K562 (cell line): ENCODE results near the gene SRI. TPM values are rescaled to one million over a fixed set of nuclear protein-coding genes. Genes with fewer than 3 reads are reported as not detected.
A peak's percentile ranks its signal among the peaks of the same experiment; 100 is the strongest.

Source experiments
- CLOCK ChIP-seq: fragments of 250-450 bp; sonication (Bioruptor Pico); IDR thresholded peaks from 2 replicates; pipeline ENCODE4 v1.4.0; 2020; ENCODE audit warnings: mild to moderate bottlenecking, moderate library complexity, borderline replicate concordance
- EP300 ChIP-seq: IDR thresholded peaks from 2 replicates; pipeline ENCODE4 v1.6.1; 2012; ENCODE audit warnings: low read length, improper control_type of control experiment
- ESRRB ChIP-seq: fragments of 250-450 bp; sonication (Bioruptor Pico); IDR thresholded peaks from 2 replicates; pipeline ENCODE4 v1.5.0; 2020; ENCODE audit warnings: mild to moderate bottlenecking, moderate library complexity, borderline replicate concordance
- KDM1A ChIP-seq, 2 experiments: fragments of 450-650 bp; IDR thresholded peaks; 2 replicates each; pipeline ENCODE4 v1.6.1; 2016; ENCODE audit warnings: mild to moderate bottlenecking in 2 of 2
- MCM2 ChIP-seq: fragments of 450-650 bp; IDR thresholded peaks from 2 replicates; pipeline ENCODE4 v1.6.1; 2017; ENCODE audit warnings: low read depth, mild to moderate bottlenecking
- MNT ChIP-seq, 2 experiments: fragments of 450-650 bp; conservative IDR thresholded peaks; 2 replicates each; pipeline ENCODE4 v1.6.1; 2017; ENCODE audit warnings: mild to moderate bottlenecking in 2 of 2, moderate library complexity in 2 of 2
- NR2C2 ChIP-seq, 2 experiments: fragments of 200-800 bp in 1 of 2; sonication (Bioruptor generic) in 1 of 2; sonication (generic) in 1 of 2; formaldehyde crosslinking in 1 of 2; IDR thresholded peaks; 2 replicates each; pipeline versions ENCODE4 v1.6.1 to v1.8.0; 2016 to 2022; ENCODE audit warnings: mild to moderate bottlenecking in 1 of 2, missing compliant biosample characterization in 1 of 2, missing genetic modification characterization in 1 of 2, missing genetic modification reagents in 1 of 2
- POLR2AphosphoS5 ChIP-seq: IDR thresholded peaks from 2 replicates; pipeline ENCODE4 v1.6.1; 2011; ENCODE audit warnings: mild to moderate bottlenecking, low read depth, low read length, moderate library complexity; ENCODE audit not compliant: control insufficient read depth, insufficient read depth
- REST ChIP-seq, 2 experiments: fragments of 450-650 bp; formaldehyde crosslinking in 1 of 2; IDR thresholded peaks; 2 replicates each; pipeline versions ENCODE4 v1.4.0 to v1.6.1; 2014 to 2020; ENCODE audit warnings: mild to moderate bottlenecking in 2 of 2, borderline replicate concordance in 1 of 2, low read depth in 1 of 2
- SREBF2 ChIP-seq: sonication (generic); formaldehyde crosslinking; IDR thresholded peaks from 2 replicates; pipeline ENCODE4 v1.4.0; 2020; ENCODE audit warnings: mild to moderate bottlenecking, missing genetic modification reagents
- TARDBP ChIP-seq: fragments of 450-650 bp; IDR thresholded peaks from 2 replicates; pipeline ENCODE4 v1.6.1; 2016
- TRIM28 ChIP-seq: fragments of 450-650 bp; IDR thresholded peaks from 2 replicates; pipeline ENCODE4 v1.6.1; 2017
- ZNF583 ChIP-seq: fragments of 250-450 bp; sonication (Bioruptor Pico); IDR thresholded peaks from 2 replicates; pipeline ENCODE4 v1.4.0; 2020
- ZNF644 ChIP-seq: fragments of 200-800 bp; sonication (Bioruptor generic); IDR thresholded peaks from 2 replicates; pipeline ENCODE4 v1.6.1; 2016; ENCODE audit warnings: low read depth, missing genetic modification characterization, missing compliant biosample characterization
- ZSCAN32 ChIP-seq: fragments of 450-650 bp; formaldehyde crosslinking; IDR thresholded peaks from 2 replicates; pipeline ENCODE4 v1.4.0; 2020; ENCODE audit warnings: mild to moderate bottlenecking, moderate library complexity
- polyA plus RNA-seq, 8 experiments: library from polyadenylated mRNA; depleted of rRNA in 4 of 8; stranded (reverse) in 5 of 8; unstranded in 3 of 8; fragments of >200 nt; fragmentation: Nextera tagmentation in 2 of 8; fragmentation: Illumina TruSeq in 1 of 8; extraction: Ambion mirVana in 2 of 8; extraction: Trizol in 1 of 8; gene quantifications; 2 replicates each; pipeline versions ENCODE4 v1.2.1 to v1.2.3, GENCODE V29; 2011 to 2014; ENCODE audit warnings: inconsistent platforms in 1 of 8, missing spikeins in 1 of 8
- total RNA-seq, 7 experiments: library from RNA; depleted of rRNA in 6 of 7; stranded (reverse); fragments of >200 nt in 6 of 7; fragmentation: Illumina TruSeq in 2 of 7; extraction: Trizol in 2 of 7; gene quantifications; 2 replicates each; pipeline versions ENCODE4 v1.2.1 to v1.2.3, GENCODE V29; 2011 to 2021; ENCODE audit warnings: low replicate concordance in 1 of 7

Gene SRI
- total and polyA plus RNA-seq, 9 of the 15 experiments (the other 6 are each of a cell fraction or from before 2014, with no cell fraction given), result 56.4 to 158 (median 119) TPM

GRCh38 chr7:88204525-88205110 is 15.2 kb downstream of the SRI start (continued):
- TF ChIP-seq TRIM28, result no peak
- no peak for TF ChIP-seq TARDBP
- no peak for TF ChIP-seq KDM1A (IDR thresholded peaks at IDR 0.05)
- TF ChIP-seq POLR2AphosphoS5, result no peak
- peak; percentile 7; the same call in 1 of the 2 replicates for TF ChIP-seq EP300
- TF ChIP-seq NR2C2 (CRISPR knock-in tag; IDR thresholded peaks at IDR 0.05), result no peak
- TF ChIP-seq NR2C2 (tag; IDR thresholded peaks at IDR 0.05), result no peak
- TF ChIP-seq MNT (conservative IDR thresholded peaks at IDR 0.05), result no peak
- no peak for TF ChIP-seq SREBF2 (CRISPR knock-in tag)
- peak; percentile 88 for TF ChIP-seq ZSCAN32
- TF ChIP-seq MCM2, result no peak
- TF ChIP-seq ZNF583, result no peak
- no peak for TF ChIP-seq REST (IDR thresholded peaks at IDR 0.05; ENCODE audit: borderline replicate concordance)
- no peak for TF ChIP-seq REST (CRISPR knock-in tag; IDR thresholded peaks at IDR 0.05; ENCODE audit: low read depth)
- TF ChIP-seq CLOCK (CRISPR knock-in tag), result no peak
- TF ChIP-seq ESRRB (CRISPR knock-in tag), result no peak
- peak; percentile 72; the same call in 1 of the 2 replicates for TF ChIP-seq ZNF644
